ENCODE data around the gene PFKM.
"Not testable (repeated sequence)": the region's sequence is repeated elsewhere in the genome, so short reads cannot be mapped to it uniquely, and the experiment has no call there.

PFKM gene

GRCh38 chr12:48106681-48107613, 12.2 kb upstream of the PFKM start:
- CTCF ChIA-PET, result no interaction called here
- DNase-seq (ENCODE audit: low spot score), result no peak
- POLR2A ChIA-PET (ENCODE audit: low non-redundant PET), result no interaction called here
- H3K27ac ChIP-seq, result peak overlapping the region; percentile 97
- TF ChIP-seq CTCF (conservative IDR thresholded peaks at IDR 0.05; ENCODE audit: low read depth), result no peak

- ChIA-PET POLR2A (ENCODE audit: low non-redundant PET) (no interaction called here), CTCF (no interaction called here)
- no peak for DNase-seq (ENCODE audit: low spot score)
- no peak for TF ChIP-seq CTCF (conservative IDR thresholded peaks at IDR 0.05; ENCODE audit: low read depth)
- H3K27ac ChIP-seq, result no peak overlapping the region
These were observed 9.7 kb upstream of the PFKM start for GRCh38 chr12:48109424-48109823.

- CTCF ChIA-PET, result interaction anchor here (0.7 kb wide), 2 partner anchors 12 to 507 kb away, joined by 3 to 4 read pairs; no protein-coding TSS in a partner anchor
- DNase-seq (ENCODE audit: low spot score), result peak; percentile 15
- POLR2A ChIA-PET (ENCODE audit: low non-redundant PET), result no interaction called here
- TF ChIP-seq CTCF (conservative IDR thresholded peaks at IDR 0.05; ENCODE audit: low read depth), result no peak
- H3K27ac ChIP-seq, result no peak overlapping the region
These were observed 8.4 kb upstream of the PFKM start for GRCh38 chr12:48110691-48111311.

- POLR2A ChIA-PET (ENCODE audit: low non-redundant PET); DNase-seq (ENCODE audit: low spot score); H3K27ac ChIP-seq; CTCF ChIA-PET: not testable (repeated sequence)
These were observed 7.9 kb upstream of the PFKM start for GRCh38 chr12:48111312-48111693.

GRCh38 chr12:48115957-48116356, 3.2 kb upstream of the PFKM start:
- ChIA-PET POLR2A (ENCODE audit: low non-redundant PET) (no interaction called here), CTCF (no interaction called here)
- DNase-seq (ENCODE audit: low spot score), result no peak
- no peak for TF ChIP-seq CTCF (conservative IDR thresholded peaks at IDR 0.05; ENCODE audit: low read depth)
- no peak overlapping the region for H3K27ac ChIP-seq

GRCh38 chr12:48118284-48118871, 786 bp upstream of the PFKM start:
- no peak overlapping the region for H3K27ac ChIP-seq
- ChIA-PET CTCF (interaction anchor here (0.6 to 1.0 kb wide), 2 partner anchors 39 to 79 kb away, joined by 3 to 7 read pairs; no protein-coding TSS in a partner anchor), POLR2A (ENCODE audit: low non-redundant PET) (interaction anchor here (1.0 kb wide), 1 partner anchor 213 kb away, joined by 3 read pairs; the partner anchor contains the start of gene VDR)

More at GRCh38 chr12:48118284-48118871, 786 bp upstream of the PFKM start:
- DNase-seq (ENCODE audit: low spot score), result no peak
- TF ChIP-seq CTCF (conservative IDR thresholded peaks at IDR 0.05; ENCODE audit: low read depth), result no peak

Data from RWPE1 (cell line).